Measurements from ENCODE around the gene ZCCHC18. TPM values are rescaled to one million over a fixed set of nuclear protein-coding genes. Genes with fewer than 3 reads are reported as not detected.

Gene ZCCHC18
- total RNA-seq, 1 experiment from 2014 or later, result 5.8 TPM

DNA sequence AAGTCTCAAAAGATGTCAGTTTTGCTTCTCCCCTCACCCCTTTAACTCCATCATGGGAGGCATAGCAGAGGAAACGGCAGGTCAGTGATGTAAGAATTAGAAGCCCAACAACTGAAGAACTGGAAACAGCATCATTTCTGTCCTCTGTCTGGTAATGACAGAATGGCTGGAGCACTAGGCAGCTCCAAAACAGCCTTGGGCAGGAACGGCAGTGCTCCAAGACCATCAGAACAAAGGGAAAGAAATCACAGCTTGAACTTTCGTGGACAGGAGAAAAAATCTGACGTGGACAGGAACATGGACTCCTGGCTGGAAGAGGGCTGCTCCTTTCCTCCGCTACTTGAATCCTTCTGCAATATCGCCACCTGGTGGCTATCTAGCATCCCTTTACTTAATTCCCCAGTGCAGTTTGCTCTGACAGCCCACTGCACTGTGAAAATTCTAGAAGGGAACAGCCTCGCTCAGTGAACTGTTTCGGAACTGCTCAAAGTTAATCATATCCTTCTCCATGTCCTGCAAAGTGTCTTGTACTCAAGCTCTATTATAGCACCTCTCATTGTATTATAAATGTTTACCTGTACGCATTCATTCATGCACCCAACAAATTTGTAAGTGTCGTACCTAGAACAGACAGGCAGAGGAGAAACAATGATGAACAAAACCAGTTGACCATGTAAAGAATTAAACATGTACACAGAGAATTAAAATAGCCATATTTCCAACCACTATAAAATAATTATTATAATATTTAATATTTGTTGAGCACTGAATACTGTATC lies 24.1 kb downstream of the ZCCHC18 start:
- POLR2A ChIA-PET (ENCODE audit: unreplicated experiment), result interaction anchor here (0.7 kb wide), 1 partner anchor 218 kb away, joined by 5 read pairs; no protein-coding TSS in a partner anchor
- CTCF ChIA-PET, result interaction anchor here (0.5 kb wide), 1 partner anchor 142 kb away, joined by 3 read pairs; no protein-coding TSS in a partner anchor
- Histone ChIP-seq H3K27ac (ENCODE audit: low read length) (no peak overlapping the region), H3K27me3 (ENCODE audit: low read length) (no peaks in the 10 kb centered on the region), H3F3A (ENCODE audit: low read length, unreplicated experiment) (no peaks in the 10 kb centered on the region), H4K20me1 (ENCODE audit: low read length) (no peaks in the 10 kb centered on the region), H3K9me2 (replicated peaks; ENCODE audit: low read length) (no peaks in the 10 kb centered on the region), H3K9ac (ENCODE audit: low read length) (peak overlapping the region; percentile 48), H3K4me1 (ENCODE audit: insufficient read depth, low read length) (no peaks in the 10 kb centered on the region), H3K4me2 (ENCODE audit: low read length) (peak overlapping the region; percentile 85), H3K9me3 (ENCODE audit: low read length) (no peaks in the 10 kb centered on the region), H3K79me2 (ENCODE audit: low read length) (no peaks in the 10 kb centered on the region), H2AFZ (ENCODE audit: low read length) (peak overlapping the region; percentile 96), H3K4me3 (ENCODE audit: low read length) (peak overlapping the region; percentile 63), H3K36me3 (ENCODE audit: low read depth, low read length) (no peaks in the 10 kb centered on the region)
- intact Hi-C loops (cut with micrococcal nuclease), result loop anchor here (1.0 kb wide), 2 partner anchors 38 to 291 kb away; no protein-coding TSS in a partner anchor
- no TSS peak for BruUV-seq (replicated peaks)
- no peak for TF ChIP-seq EZH2 (IDR thresholded peaks at IDR 0.05; ENCODE audit: low read length, unreplicated experiment)
- TF ChIP-seq, protein P1, sequence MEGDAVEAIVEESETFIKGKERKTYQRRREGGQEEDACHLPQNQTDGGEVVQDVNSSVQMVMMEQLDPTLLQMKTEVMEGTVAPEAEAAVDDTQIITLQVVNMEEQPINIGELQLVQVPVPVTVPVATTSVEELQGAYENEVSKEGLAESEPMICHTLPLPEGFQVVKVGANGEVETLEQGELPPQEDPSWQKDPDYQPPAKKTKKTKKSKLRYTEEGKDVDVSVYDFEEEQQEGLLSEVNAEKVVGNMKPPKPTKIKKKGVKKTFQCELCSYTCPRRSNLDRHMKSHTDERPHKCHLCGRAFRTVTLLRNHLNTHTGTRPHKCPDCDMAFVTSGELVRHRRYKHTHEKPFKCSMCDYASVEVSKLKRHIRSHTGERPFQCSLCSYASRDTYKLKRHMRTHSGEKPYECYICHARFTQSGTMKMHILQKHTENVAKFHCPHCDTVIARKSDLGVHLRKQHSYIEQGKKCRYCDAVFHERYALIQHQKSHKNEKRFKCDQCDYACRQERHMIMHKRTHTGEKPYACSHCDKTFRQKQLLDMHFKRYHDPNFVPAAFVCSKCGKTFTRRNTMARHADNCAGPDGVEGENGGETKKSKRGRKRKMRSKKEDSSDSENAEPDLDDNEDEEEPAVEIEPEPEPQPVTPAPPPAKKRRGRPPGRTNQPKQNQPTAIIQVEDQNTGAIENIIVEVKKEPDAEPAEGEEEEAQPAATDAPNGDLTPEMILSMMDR (conservative IDR thresholded peaks at IDR 0.05; ENCODE audit: low read depth, low read length), result peak; percentile 76
- peak; percentile 99 for ATAC-seq
- DNase-seq, result peak; percentile 79

DNA sequence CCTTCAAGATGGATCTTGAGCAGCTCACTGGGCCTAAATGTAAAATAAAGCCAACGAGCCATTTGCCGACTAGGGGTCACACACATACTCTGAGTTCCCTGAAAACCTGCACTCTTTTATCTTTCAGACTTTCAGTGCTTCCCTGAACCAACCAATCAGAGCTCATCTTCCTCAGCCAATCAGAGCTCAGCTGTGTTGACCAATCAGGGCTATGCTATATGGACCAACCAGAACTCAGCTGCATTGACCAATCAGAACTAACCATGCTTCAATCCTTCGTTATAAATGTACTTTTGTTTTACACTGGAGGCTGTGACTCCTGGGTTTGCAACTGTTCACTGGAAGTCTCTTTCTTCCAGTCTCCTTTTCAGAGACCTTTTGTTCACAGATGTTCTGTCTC lies 25.2 kb downstream of the ZCCHC18 start:
- Histone ChIP-seq H3K79me2 (ENCODE audit: low read length) (no peaks in the 10 kb centered on the region), H3F3A (ENCODE audit: low read length, unreplicated experiment) (no peaks in the 10 kb centered on the region), H3K9ac (ENCODE audit: low read length) (no peak overlapping the region), H2AFZ (ENCODE audit: low read length) (no peak overlapping the region), H3K9me2 (replicated peaks; ENCODE audit: low read length) (no peaks in the 10 kb centered on the region), H3K4me1 (ENCODE audit: insufficient read depth, low read length) (no peaks in the 10 kb centered on the region), H3K9me3 (ENCODE audit: low read length) (no peaks in the 10 kb centered on the region), H3K36me3 (ENCODE audit: low read depth, low read length) (no peaks in the 10 kb centered on the region), H4K20me1 (ENCODE audit: low read length) (no peaks in the 10 kb centered on the region), H3K27ac (ENCODE audit: low read length) (no peak overlapping the region), H3K27me3 (ENCODE audit: low read length) (no peaks in the 10 kb centered on the region), H3K4me2 (ENCODE audit: low read length) (no peak overlapping the region), H3K4me3 (ENCODE audit: low read length) (no peak overlapping the region)
- no TSS peak for BruUV-seq (replicated peaks)
- ChIA-PET CTCF (no interaction called here), POLR2A (ENCODE audit: unreplicated experiment) (interaction anchor here (0.6 kb wide), 1 partner anchor 20 kb away, joined by 3 read pairs; the partner anchor contains the start of gene SLC25A53)
- peak; percentile 42 for DNase-seq
- no peak for TF ChIP-seq EZH2phosphoT487 (IDR thresholded peaks at IDR 0.05; ENCODE audit: borderline replicate concordance, low read length)
- TF ChIP-seq, protein P1 (conservative IDR thresholded peaks at IDR 0.05; ENCODE audit: low read depth, low read length), result no peak
- TF ChIP-seq EZH2 (IDR thresholded peaks at IDR 0.05; ENCODE audit: low read length, unreplicated experiment), result no peak
- no peak; the same call in 1 of the 2 replicates for ATAC-seq
- intact Hi-C loops (cut with micrococcal nuclease), result no loop called here

Measured in PC-3 (cell line).